Measurements from ENCODE around the gene VWA8.
A peak's percentile ranks its signal among the peaks of the same experiment; 100 is the strongest.

Gene VWA8

DNA sequence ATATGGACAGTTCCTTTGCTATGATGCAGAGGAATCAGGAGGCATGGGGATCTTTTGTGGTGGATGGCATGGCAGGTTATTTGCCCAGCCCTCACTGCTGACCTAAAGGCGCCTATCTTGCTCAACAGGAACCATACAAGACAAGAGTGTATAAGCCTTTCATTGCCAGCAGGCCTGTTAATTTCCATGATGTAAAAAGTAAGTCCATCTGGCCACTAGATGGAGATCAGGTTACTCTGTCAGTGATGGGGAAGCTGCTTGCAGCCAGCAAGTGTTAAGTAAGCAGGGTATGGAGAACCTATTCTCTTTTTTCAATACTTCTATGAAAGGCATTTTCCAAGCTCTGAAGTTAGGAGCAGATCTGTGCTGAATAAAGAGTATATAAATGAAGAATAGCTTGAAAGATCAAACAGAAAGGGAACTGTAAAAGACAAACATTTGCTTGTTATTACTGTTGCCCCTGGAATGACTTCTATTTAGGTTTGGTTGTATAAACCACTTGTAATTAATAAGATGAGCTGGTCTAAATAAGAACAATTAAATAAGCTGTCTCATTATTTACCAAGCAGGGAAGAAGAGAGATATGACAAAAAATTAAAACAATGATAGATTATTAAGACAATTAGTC, 292.7 kb downstream of the VWA8 start:
- TF ChIP-seq, protein P1, sequence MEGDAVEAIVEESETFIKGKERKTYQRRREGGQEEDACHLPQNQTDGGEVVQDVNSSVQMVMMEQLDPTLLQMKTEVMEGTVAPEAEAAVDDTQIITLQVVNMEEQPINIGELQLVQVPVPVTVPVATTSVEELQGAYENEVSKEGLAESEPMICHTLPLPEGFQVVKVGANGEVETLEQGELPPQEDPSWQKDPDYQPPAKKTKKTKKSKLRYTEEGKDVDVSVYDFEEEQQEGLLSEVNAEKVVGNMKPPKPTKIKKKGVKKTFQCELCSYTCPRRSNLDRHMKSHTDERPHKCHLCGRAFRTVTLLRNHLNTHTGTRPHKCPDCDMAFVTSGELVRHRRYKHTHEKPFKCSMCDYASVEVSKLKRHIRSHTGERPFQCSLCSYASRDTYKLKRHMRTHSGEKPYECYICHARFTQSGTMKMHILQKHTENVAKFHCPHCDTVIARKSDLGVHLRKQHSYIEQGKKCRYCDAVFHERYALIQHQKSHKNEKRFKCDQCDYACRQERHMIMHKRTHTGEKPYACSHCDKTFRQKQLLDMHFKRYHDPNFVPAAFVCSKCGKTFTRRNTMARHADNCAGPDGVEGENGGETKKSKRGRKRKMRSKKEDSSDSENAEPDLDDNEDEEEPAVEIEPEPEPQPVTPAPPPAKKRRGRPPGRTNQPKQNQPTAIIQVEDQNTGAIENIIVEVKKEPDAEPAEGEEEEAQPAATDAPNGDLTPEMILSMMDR (IDR thresholded peaks at IDR 0.05) = peak; percentile 65; the same call in 1 of the 2 replicates

DNA sequence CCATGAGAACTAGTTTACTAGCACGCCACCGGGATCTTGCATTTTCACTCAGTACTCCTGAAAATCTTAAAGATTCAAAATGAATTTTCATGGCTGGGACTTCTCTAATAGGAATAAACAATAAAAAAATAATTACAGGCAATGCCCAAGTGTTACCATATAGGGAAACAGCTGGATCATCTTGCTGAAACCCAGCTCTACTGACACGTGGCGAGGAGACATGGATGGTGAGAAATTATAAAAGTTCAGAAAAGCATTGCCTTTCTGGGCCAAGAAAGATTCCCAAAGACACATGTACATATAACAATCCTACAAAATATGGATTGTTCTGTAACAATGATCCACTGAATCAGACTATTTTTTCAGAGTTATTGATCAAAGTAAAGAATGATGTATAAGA, 294.3 kb downstream of the VWA8 start:
- TF ChIP-seq, protein P1 (IDR thresholded peaks at IDR 0.05) = no peak

DNA sequence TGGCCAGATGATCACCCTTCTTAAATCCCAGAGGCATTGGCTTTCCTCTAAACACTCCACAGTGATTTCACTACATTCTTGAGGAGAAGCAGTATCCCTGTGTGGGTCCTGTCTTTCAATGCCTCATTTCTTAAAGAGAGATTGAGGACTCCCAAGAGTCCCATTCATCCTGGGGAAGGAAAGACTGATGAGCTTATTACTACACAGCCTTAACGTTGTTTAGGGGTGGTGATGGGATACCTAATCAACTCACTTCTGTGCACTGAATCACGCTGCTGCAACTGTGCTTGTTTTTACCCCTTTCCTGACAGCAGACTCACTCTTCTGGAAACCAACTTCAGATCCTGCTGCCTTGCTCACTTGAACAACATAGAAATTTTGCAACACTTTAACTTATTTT, 300.5 kb downstream of the VWA8 start:
- TF ChIP-seq, protein P1 (IDR thresholded peaks at IDR 0.05) = no peak

DNA sequence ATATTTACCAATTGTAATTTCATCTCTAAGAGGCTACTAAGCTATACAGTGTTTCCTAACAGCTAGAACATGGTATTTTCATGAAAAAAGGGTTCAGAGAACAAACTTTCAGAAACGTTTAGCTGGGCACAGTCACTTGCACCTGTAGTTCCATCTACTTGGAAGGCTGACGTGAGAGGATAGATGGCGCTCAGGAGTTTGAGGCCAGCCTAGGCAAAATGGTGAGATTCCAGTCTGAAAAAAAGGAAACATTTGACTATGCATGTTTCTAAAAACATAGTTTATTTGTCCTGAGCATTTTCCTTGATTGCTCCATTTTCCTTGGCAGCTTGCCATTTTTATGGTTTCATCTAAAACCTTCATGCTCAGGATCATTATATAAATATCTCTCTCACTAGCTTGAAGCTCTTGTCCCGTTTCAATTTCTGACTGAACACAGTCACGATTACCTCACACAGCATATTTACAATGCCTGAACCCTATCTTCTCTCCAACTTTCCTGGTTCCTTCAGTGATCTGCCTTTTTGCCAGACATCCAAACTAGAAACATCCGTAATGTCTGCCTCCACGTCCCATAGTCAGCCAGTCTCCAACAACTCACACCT, 302.8 kb downstream of the VWA8 start:
- TF ChIP-seq, protein P1 (IDR thresholded peaks at IDR 0.05) = no peak

DNA sequence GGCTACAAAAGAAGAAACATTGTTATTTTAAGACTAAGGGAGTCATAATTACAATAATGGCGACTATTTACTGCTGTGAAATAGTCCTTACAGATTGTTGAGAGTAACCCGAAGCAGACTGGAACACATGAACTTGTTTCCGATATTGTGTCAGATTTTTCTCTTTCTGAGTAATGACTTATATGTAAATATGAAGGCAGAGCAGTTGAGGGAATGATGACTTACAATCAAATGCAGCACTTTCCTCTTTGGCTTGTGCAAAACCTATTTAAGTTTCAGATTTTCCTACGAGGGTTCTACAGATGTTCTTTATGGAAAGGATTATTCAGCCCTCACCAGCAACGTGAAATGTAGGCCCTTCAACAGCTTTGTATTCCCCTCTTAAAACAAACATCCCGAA, 304.9 kb downstream of the VWA8 start:
- TF ChIP-seq, protein P1 (IDR thresholded peaks at IDR 0.05) = no peak

DNA sequence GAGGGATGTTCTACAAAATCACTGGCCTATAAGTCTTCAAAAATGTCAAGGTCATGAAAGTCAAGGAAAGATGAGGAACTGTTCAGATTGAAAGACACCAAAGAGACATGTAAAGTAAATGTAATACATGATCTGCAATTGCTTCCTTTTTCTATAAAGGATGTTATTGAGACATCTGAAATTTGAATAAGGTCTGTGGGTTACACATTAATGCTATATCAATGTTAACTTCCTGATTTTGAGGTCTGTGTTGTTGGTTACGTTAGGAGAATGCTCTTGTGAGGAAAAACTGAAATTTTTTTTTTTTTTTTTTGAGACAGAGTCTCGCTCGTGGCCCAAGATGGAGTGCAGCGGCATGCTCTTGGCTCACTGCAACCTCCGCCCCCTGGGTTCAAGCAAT, 306.1 kb downstream of the VWA8 start:
- TF ChIP-seq, protein P1 (IDR thresholded peaks at IDR 0.05) = no peak

DNA sequence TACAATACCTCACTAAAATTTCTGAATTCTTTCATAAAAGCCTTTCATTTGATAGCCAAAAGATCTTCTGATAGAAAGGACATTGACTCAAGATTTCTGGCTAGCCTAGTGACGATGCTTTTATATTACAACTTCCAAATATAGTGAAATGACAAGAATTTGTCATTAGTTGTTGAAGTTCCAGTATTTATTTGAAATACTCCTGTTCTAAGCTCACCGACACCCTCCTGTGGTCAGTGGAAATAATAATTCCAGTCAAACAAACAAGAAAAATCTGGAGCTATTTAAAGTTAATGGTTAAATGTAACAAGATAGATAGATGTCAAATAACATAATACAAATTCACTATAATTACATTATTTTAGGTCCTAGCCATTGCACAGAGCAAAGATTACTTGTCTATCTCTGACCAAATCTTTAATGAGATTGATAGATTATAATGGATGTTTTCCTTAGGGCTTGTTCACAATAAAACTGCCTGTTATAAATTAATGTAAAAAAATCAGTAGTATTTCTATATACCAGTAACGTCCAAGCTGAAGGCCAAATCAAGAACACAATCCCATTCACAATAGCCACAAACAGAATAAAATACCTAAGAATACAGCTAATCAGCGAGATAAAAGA, 308.1 kb downstream of the VWA8 start:
- TF ChIP-seq, protein P1 (IDR thresholded peaks at IDR 0.05) = peak; percentile 63
